Hepatocyte (in vitro differentiated cells): Measurements from ENCODE around the gene TBX5.

Experiments used
- EZH2 ChIP-seq: fragments of 200-600 bp; sonication (generic); IDR thresholded peaks from 2 replicates; pipeline ENCODE4 v1.6.1; 2016; ENCODE audit warnings: antibody characterized with exemption, mild to moderate bottlenecking, borderline replicate concordance
- TF ChIP-seq, protein P1 (sequence below): fragments of 200-600 bp; sonication (generic); IDR thresholded peaks from 2 replicates; pipeline ENCODE4 v1.5.1; 2016; ENCODE audit warnings: antibody characterized with exemption, mild to moderate bottlenecking; ENCODE audit not compliant: poor library complexity

GRCh38 chr12:114319422-114319821 lies 86.5 kb downstream of the TBX5 start:
- no peak for TF ChIP-seq EZH2
- TF ChIP-seq, protein P1, sequence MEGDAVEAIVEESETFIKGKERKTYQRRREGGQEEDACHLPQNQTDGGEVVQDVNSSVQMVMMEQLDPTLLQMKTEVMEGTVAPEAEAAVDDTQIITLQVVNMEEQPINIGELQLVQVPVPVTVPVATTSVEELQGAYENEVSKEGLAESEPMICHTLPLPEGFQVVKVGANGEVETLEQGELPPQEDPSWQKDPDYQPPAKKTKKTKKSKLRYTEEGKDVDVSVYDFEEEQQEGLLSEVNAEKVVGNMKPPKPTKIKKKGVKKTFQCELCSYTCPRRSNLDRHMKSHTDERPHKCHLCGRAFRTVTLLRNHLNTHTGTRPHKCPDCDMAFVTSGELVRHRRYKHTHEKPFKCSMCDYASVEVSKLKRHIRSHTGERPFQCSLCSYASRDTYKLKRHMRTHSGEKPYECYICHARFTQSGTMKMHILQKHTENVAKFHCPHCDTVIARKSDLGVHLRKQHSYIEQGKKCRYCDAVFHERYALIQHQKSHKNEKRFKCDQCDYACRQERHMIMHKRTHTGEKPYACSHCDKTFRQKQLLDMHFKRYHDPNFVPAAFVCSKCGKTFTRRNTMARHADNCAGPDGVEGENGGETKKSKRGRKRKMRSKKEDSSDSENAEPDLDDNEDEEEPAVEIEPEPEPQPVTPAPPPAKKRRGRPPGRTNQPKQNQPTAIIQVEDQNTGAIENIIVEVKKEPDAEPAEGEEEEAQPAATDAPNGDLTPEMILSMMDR, result no peak
